SK-N-SH treated with all-trans-retinoic acid at 6 μM for 48 hours (cell line): ENCODE data around the gene UBASH3A.

ENCODE experiments used
- ATAC-seq: fragments of 200-7000 bp; cut with Tn5 transposase; 3 replicates; pipeline ENCODE4 v1.9.1; 2020; ENCODE audit warnings: mild to moderate bottlenecking, moderate library complexity
- BACH2 ChIP-seq: fragments of 250-450 bp; sonication (Bioruptor Pico); IDR thresholded peaks from 2 replicates; pipeline ENCODE4 v1.9.0; 2021; ENCODE audit warnings: mild to moderate bottlenecking, borderline replicate concordance
- CSRNP3 ChIP-seq: fragments of 250-450 bp; sonication (Bioruptor Pico); IDR thresholded peaks from 2 replicates; pipeline ENCODE4 v1.5.1; 2021; ENCODE audit warnings: mild to moderate bottlenecking, moderate library complexity
- ESRRG ChIP-seq: fragments of 250-450 bp; sonication (Bioruptor Pico); IDR thresholded peaks from 2 replicates; pipeline ENCODE4 v1.6.1; 2021; ENCODE audit warnings: mild to moderate bottlenecking
- GLIS3 ChIP-seq: fragments of 250-450 bp; sonication (Bioruptor Pico); IDR thresholded peaks from 2 replicates; pipeline ENCODE4 v1.5.0; 2020; ENCODE audit warnings: mild to moderate bottlenecking, moderate library complexity
- ISL1 ChIP-seq: fragments of 250-450 bp; sonication (Bioruptor Pico); IDR thresholded peaks from 2 replicates; pipeline ENCODE4 v2.1.2; 2022; ENCODE audit warnings: mild to moderate bottlenecking, moderate library complexity
- OSR1 ChIP-seq: fragments of 250-450 bp; sonication (Bioruptor Pico); IDR thresholded peaks from 2 replicates; pipeline ENCODE4 v1.8.0; 2022; ENCODE audit warnings: moderate library complexity, mild to moderate bottlenecking, inconsistent platforms
- PPARA ChIP-seq: fragments of 250-450 bp; sonication (Bioruptor Pico); IDR thresholded peaks from 2 replicates; pipeline ENCODE4 v1.5.0; 2020; ENCODE audit warnings: mild to moderate bottlenecking, borderline replicate concordance
- RARB ChIP-seq: fragments of 250-450 bp; sonication (Bioruptor Pico); IDR thresholded peaks from 2 replicates; pipeline ENCODE4 v1.8.0; 2021; ENCODE audit warnings: mild to moderate bottlenecking, moderate library complexity
- SNAI2 ChIP-seq: fragments of 250-450 bp; sonication (Bioruptor Pico); IDR thresholded peaks from 2 replicates; pipeline ENCODE4 v1.5.0; 2020; ENCODE audit warnings: mild to moderate bottlenecking, moderate library complexity
- TCF4 ChIP-seq: fragments of 250-450 bp; sonication (Bioruptor Pico); IDR thresholded peaks from 2 replicates; pipeline ENCODE4 v1.8.0; 2021; ENCODE audit warnings: mild to moderate bottlenecking, moderate library complexity, borderline replicate concordance
- TOX ChIP-seq: fragments of 250-450 bp; sonication (Bioruptor Pico); IDR thresholded peaks from 2 replicates; pipeline ENCODE4 v1.8.0; 2021; ENCODE audit warnings: mild to moderate bottlenecking, moderate library complexity, borderline replicate concordance
- ZFP3 ChIP-seq: fragments of 250-450 bp; sonication (Bioruptor Pico); IDR thresholded peaks from 2 replicates; pipeline ENCODE4 v1.5.0; 2020; ENCODE audit warnings: mild to moderate bottlenecking, moderate library complexity
- ZFP30 ChIP-seq: fragments of 450-650 bp; formaldehyde crosslinking; IDR thresholded peaks from 2 replicates; pipeline ENCODE4 v1.5.0; 2022; ENCODE audit warnings: mild to moderate bottlenecking, moderate library complexity
- ZNF565 ChIP-seq: fragments of 450-650 bp; formaldehyde crosslinking; conservative IDR thresholded peaks from 2 replicates; pipeline ENCODE4 v1.5.0; 2020; ENCODE audit warnings: low read depth, mild to moderate bottlenecking, moderate library complexity
- ZNF70 ChIP-seq: fragments of 450-650 bp; formaldehyde crosslinking; IDR thresholded peaks from 2 replicates; pipeline ENCODE4 v1.5.0; 2020; ENCODE audit warnings: mild to moderate bottlenecking, moderate library complexity
- TF ChIP-seq, protein P1 (sequence below): fragments of 250-450 bp; sonication (Bioruptor Pico); IDR thresholded peaks from 2 replicates; pipeline ENCODE4 v1.8.0; 2021; ENCODE audit warnings: low read depth, mild to moderate bottlenecking, moderate library complexity, borderline replicate concordance
- TF ChIP-seq, protein P2 (sequence below): fragments of 250-450 bp; sonication (Bioruptor Pico); IDR thresholded peaks from 2 replicates; pipeline ENCODE4 v1.8.0; 2020; ENCODE audit warnings: mild to moderate bottlenecking, moderate library complexity, borderline replicate concordance
- TF ChIP-seq, protein P3 (sequence below): fragments of 250-450 bp; sonication (Bioruptor Pico); IDR thresholded peaks from 2 replicates; pipeline ENCODE4 v1.5.1; 2020; ENCODE audit warnings: low read depth, mild to moderate bottlenecking, moderate library complexity
- TF ChIP-seq, protein P4 (sequence below): fragments of 250-450 bp; sonication (Bioruptor Pico); IDR thresholded peaks from 2 replicates; pipeline ENCODE4 v1.5.0; 2020; ENCODE audit warnings: mild to moderate bottlenecking, moderate library complexity

The UBASH3A gene

DNA sequence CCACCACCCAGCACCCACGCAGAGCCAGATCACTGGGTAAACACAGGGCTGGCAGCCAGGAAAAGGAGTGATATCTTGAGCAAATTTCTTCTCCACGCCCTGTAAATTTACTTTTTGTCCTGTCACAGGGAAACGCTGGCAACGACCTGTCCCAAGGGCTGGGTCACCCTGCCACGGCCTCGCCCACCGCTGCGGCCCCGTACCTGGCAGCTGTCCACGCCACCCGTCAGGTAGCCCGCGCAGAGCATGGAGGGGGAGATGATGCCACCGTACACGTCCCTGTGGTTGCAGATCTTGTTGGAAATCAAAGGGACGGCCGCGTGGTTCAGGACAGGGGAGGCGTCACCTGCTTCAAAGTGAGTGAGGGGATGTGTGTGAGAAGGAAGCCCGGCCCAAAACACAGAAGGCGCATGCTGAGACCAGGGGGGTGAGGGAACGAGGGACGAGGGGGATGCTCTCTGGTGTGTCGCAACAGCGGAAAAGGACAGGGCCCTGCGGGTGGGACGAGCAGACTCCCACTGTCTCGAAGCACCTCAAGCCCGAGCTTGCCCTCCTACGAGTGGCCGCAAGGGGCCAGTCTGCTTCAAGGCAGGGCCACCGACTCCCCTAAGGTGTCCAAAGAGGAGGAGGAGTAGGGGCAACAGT, 27.2 kb upstream of the UBASH3A start:
- TF ChIP-seq ISL1 (CRISPR knock-in tag) = no peak
- no peak for TF ChIP-seq GLIS3 (CRISPR knock-in tag)
- TF ChIP-seq ZFP3 (CRISPR knock-in tag) = no peak
- no peak for TF ChIP-seq TOX (CRISPR knock-in tag)
- TF ChIP-seq OSR1 (CRISPR knock-in tag) = no peak
- TF ChIP-seq ZNF70 (CRISPR knock-in tag) = no peak
- no peak for TF ChIP-seq RARB
- no peak for TF ChIP-seq SNAI2
- TF ChIP-seq, protein P1, sequence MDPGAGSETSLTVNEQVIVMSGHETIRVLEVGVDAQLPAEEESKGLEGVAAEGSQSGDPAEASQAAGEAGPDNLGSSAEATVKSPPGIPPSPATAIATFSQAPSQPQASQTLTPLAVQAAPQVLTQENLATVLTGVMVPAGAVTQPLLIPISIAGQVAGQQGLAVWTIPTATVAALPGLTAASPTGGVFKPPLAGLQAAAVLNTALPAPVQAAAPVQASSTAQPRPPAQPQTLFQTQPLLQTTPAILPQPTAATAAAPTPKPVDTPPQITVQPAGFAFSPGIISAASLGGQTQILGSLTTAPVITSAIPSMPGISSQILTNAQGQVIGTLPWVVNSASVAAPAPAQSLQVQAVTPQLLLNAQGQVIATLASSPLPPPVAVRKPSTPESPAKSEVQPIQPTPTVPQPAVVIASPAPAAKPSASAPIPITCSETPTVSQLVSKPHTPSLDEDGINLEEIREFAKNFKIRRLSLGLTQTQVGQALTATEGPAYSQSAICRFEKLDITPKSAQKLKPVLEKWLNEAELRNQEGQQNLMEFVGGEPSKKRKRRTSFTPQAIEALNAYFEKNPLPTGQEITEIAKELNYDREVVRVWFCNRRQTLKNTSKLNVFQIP = no peak

DNA sequence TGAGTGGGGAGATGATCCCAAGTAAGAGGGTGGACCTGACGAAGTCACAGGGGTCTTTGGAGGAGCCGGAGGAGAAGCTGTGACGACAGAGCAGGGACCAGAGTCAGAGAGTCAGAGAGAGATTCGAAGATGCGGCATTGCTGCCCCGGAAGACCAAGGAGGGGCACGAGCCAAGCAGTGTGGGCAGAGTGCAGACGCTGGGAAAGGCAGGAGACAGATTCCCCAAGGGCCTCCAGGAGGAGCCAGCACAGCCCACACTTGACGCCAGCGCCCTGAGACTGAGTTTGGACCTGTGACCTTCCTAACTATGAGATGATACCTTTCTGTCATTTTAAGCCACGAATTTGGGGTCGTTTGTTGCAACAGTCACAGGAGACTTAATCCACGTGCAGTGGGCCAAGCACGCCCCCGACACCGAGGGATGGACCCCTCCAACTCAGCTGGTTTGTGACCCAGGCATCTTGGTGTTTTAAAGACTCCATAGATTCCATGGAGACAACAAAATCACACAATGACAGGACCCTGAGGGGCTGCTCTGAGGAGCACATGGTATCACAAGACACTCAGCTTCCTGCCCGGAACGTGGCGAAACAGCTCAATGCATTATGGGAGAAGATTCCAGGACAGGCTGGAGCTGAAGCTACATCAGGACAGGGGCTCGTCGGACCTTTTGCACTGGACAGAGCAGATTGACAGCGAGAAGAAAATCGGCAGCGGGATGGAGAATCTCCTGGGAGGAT, 26.3 kb upstream of the UBASH3A start:
- TF ChIP-seq SNAI2 = no peak
- TF ChIP-seq ESRRG = no peak
- no peak for TF ChIP-seq ZNF565 (CRISPR knock-in tag)
- TF ChIP-seq, protein P2, sequence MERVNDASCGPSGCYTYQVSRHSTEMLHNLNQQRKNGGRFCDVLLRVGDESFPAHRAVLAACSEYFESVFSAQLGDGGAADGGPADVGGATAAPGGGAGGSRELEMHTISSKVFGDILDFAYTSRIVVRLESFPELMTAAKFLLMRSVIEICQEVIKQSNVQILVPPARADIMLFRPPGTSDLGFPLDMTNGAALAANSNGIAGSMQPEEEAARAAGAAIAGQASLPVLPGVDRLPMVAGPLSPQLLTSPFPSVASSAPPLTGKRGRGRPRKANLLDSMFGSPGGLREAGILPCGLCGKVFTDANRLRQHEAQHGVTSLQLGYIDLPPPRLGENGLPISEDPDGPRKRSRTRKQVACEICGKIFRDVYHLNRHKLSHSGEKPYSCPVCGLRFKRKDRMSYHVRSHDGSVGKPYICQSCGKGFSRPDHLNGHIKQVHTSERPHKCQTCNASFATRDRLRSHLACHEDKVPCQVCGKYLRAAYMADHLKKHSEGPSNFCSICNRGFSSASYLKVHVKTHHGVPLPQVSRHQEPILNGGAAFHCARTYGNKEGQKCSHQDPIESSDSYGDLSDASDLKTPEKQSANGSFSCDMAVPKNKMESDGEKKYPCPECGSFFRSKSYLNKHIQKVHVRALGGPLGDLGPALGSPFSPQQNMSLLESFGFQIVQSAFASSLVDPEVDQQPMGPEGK (CRISPR knock-in tag) = no peak
- TF ChIP-seq TCF4 = no peak
- no peak for TF ChIP-seq ZFP30 (CRISPR knock-in tag)
- no peak for TF ChIP-seq CSRNP3 (CRISPR knock-in tag)
- TF ChIP-seq, protein P1 = no peak
- TF ChIP-seq RARB = no peak
- ATAC-seq = no peak

More for the DNA sequence above, 27.2 kb upstream of the UBASH3A start:
- no peak for ATAC-seq

DNA sequence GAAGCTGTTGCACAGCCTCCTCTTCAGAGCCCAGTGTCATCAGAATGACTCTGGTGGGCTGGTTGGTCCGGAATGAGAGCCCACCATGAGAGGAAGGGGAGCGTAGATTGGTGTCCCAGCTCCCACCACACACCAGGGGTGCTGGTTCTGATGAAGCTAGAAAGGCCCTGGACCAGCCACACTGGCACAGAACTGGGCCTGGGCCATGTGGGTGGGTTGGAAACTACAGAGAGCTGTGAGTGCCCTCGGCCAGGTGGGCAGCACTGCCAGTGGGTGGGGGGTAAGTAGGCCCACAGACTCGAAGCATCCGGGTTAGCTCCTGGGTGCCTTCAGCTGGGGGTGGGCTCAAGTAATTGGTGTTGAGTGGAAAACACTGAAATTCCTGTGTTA, 25.8 kb upstream of the UBASH3A start:
- TF ChIP-seq ZFP30 (CRISPR knock-in tag) (no peak), ESRRG (no peak), TCF4 (no peak), OSR1 (CRISPR knock-in tag) (no peak)
- TF ChIP-seq, protein P3, sequence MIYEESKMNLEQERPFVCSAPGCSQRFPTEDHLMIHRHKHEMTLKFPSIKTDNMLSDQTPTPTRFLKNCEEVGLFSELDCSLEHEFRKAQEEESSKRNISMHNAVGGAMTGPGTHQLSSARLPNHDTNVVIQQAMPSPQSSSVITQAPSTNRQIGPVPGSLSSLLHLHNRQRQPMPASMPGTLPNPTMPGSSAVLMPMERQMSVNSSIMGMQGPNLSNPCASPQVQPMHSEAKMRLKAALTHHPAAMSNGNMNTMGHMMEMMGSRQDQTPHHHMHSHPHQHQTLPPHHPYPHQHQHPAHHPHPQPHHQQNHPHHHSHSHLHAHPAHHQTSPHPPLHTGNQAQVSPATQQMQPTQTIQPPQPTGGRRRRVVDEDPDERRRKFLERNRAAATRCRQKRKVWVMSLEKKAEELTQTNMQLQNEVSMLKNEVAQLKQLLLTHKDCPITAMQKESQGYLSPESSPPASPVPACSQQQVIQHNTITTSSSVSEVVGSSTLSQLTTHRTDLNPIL (CRISPR knock-in tag) = no peak
- ATAC-seq = no peak

DNA sequence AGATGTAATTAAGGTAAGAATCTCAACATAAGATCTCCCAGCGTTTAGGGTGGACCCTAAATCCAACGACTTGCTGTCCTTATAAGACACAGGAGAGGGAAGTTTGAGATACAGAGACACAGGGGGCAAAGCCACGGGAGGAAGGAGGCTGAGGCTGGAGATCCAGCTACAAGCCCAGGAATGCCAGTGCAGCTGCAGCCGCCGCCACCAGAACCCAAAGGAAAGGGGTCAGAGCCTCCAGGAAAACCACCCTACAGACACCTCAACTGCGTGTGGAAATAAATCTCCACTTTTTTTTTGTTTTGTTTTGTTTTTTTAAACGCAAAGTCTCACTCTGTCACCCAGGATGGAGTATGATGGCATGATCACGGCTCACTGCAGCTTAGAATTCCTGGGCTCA, 25.3 kb upstream of the UBASH3A start:
- no peak for ATAC-seq
- TF ChIP-seq, protein P4, sequence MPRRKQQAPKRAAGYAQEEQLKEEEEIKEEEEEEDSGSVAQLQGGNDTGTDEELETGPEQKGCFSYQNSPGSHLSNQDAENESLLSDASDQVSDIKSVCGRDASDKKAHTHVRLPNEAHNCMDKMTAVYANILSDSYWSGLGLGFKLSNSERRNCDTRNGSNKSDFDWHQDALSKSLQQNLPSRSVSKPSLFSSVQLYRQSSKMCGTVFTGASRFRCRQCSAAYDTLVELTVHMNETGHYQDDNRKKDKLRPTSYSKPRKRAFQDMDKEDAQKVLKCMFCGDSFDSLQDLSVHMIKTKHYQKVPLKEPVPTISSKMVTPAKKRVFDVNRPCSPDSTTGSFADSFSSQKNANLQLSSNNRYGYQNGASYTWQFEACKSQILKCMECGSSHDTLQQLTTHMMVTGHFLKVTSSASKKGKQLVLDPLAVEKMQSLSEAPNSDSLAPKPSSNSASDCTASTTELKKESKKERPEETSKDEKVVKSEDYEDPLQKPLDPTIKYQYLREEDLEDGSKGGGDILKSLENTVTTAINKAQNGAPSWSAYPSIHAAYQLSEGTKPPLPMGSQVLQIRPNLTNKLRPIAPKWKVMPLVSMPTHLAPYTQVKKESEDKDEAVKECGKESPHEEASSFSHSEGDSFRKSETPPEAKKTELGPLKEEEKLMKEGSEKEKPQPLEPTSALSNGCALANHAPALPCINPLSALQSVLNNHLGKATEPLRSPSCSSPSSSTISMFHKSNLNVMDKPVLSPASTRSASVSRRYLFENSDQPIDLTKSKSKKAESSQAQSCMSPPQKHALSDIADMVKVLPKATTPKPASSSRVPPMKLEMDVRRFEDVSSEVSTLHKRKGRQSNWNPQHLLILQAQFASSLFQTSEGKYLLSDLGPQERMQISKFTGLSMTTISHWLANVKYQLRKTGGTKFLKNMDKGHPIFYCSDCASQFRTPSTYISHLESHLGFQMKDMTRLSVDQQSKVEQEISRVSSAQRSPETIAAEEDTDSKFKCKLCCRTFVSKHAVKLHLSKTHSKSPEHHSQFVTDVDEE (CRISPR knock-in tag) = no peak
- TF ChIP-seq, protein P1 = no peak
- no peak for TF ChIP-seq ZNF70 (CRISPR knock-in tag)
- no peak for TF ChIP-seq BACH2 (CRISPR knock-in tag)
- TF ChIP-seq ZFP3 (CRISPR knock-in tag) = no peak
- TF ChIP-seq CSRNP3 (CRISPR knock-in tag) = no peak
- TF ChIP-seq PPARA (CRISPR knock-in tag) = no peak
- no peak for TF ChIP-seq OSR1 (CRISPR knock-in tag)
